ENCODE measurements around the gene CYP8B1. TPM values are rescaled to one million over a fixed set of nuclear protein-coding genes. Genes with fewer than 3 reads are reported as not detected.

CYP8B1 gene
- total and polyA plus RNA-seq, 2 of the 13 experiments (the other 11 are each of a cell fraction or from before 2014, with no cell fraction given) = 0.58 to 2.0 TPM

- TF ChIP-seq ZBTB39 (CRISPR knock-in tag; IDR thresholded peaks at IDR 0.05) = no peak
- no peak for TF ChIP-seq ZNF550 (CRISPR knock-in tag; IDR thresholded peaks at IDR 0.05; ENCODE audit: borderline replicate concordance)
- no peak for TF ChIP-seq ZNF281 (CRISPR knock-in tag; IDR thresholded peaks at IDR 0.05; ENCODE audit: borderline replicate concordance)
- TF ChIP-seq FOXK1 (CRISPR knock-in tag; IDR thresholded peaks at IDR 0.05; ENCODE audit: borderline replicate concordance, low read depth) = peak; percentile 27; the same call in 1 of the 2 replicates
- no peak for TF ChIP-seq ZNF639 (CRISPR knock-in tag; conservative IDR thresholded peaks at IDR 0.05)
- no peak for TF ChIP-seq NR2F1 (CRISPR knock-in tag; IDR thresholded peaks at IDR 0.05)
- peak; percentile 85 for TF ChIP-seq BCL6 (CRISPR knock-in tag; IDR thresholded peaks at IDR 0.05)
- TF ChIP-seq TOPORS (CRISPR knock-in tag; IDR thresholded peaks at IDR 0.05) = no peak
- TF ChIP-seq PHF21A (CRISPR knock-in tag; IDR thresholded peaks at IDR 0.05) = peak; percentile 19; the same call in 1 of the 2 replicates
- no peak for TF ChIP-seq SRSF9 (IDR thresholded peaks at IDR 0.05; ENCODE audit: borderline replicate concordance, insufficient read depth, low read depth, low read length, poor library complexity, severe bottlenecking)
- no peak for TF ChIP-seq ATF6 (CRISPR knock-in tag; conservative IDR thresholded peaks at IDR 0.05)
- TF ChIP-seq ZBTB20 (CRISPR knock-in tag; IDR thresholded peaks at IDR 0.05; ENCODE audit: borderline replicate concordance, low read depth) = no peak
- TF ChIP-seq ARNTL (CRISPR knock-in tag; IDR thresholded peaks at IDR 0.05) = no peak
- TF ChIP-seq EP300 (IDR thresholded peaks at IDR 0.05; ENCODE audit: low read depth in 2 of 2, low read length in 2 of 2) = 0 out of 4 replicates have a peak, but pooled peaks of 1 of the 2 experiments have one; percentile 32
- TF ChIP-seq EP300 (CRISPR knock-in tag; IDR thresholded peaks at IDR 0.05; ENCODE audit: borderline replicate concordance) = no peak; the same call in 1 of the 2 replicates
- TF ChIP-seq ZNF761 (CRISPR knock-in tag; conservative IDR thresholded peaks at IDR 0.05) = no peak
- no peak for TF ChIP-seq ZNF770 (CRISPR knock-in tag; IDR thresholded peaks at IDR 0.05)
- TF ChIP-seq ADNP (CRISPR knock-in tag; IDR thresholded peaks at IDR 0.05) = no peak
Measured at GRCh38 chr3:42914771-42915515, 39.3 kb upstream of the CYP8B1 start (continued).

Measured in HepG2 (cell line).